ENCODE data around the gene IL31RA.

The IL31RA gene

GRCh38 chr5:55925712-55926111 is 74.6 kb downstream of the IL31RA start:
- no peak overlapping the region for H2AFZ ChIP-seq
- peaks cover 4% of the 10 kb centered on the region for H3K4me1 ChIP-seq
- no peaks in the 10 kb centered on the region for H3K79me2 ChIP-seq
- H3K27me3 ChIP-seq (ENCODE audit: control insufficient read depth, insufficient read depth, low read length), result no peaks in the 10 kb centered on the region
- H3K36me3 ChIP-seq (ENCODE audit: control insufficient read depth, insufficient read depth, low read length), result no peaks in the 10 kb centered on the region
- H3K9me3 ChIP-seq (ENCODE audit: control insufficient read depth, low read length), result no peaks in the 10 kb centered on the region
- H3K27ac ChIP-seq, result no peak overlapping the region
- no peak overlapping the region for H3K4me3 ChIP-seq (ENCODE audit: low read depth, low read length)
- H3K4me2 ChIP-seq (ENCODE audit: low read length), result no peak overlapping the region
- TF ChIP-seq, protein P1, sequence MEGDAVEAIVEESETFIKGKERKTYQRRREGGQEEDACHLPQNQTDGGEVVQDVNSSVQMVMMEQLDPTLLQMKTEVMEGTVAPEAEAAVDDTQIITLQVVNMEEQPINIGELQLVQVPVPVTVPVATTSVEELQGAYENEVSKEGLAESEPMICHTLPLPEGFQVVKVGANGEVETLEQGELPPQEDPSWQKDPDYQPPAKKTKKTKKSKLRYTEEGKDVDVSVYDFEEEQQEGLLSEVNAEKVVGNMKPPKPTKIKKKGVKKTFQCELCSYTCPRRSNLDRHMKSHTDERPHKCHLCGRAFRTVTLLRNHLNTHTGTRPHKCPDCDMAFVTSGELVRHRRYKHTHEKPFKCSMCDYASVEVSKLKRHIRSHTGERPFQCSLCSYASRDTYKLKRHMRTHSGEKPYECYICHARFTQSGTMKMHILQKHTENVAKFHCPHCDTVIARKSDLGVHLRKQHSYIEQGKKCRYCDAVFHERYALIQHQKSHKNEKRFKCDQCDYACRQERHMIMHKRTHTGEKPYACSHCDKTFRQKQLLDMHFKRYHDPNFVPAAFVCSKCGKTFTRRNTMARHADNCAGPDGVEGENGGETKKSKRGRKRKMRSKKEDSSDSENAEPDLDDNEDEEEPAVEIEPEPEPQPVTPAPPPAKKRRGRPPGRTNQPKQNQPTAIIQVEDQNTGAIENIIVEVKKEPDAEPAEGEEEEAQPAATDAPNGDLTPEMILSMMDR (IDR thresholded peaks at IDR 0.05), result no peak
- H3K9ac ChIP-seq, result no peak overlapping the region

DNA sequence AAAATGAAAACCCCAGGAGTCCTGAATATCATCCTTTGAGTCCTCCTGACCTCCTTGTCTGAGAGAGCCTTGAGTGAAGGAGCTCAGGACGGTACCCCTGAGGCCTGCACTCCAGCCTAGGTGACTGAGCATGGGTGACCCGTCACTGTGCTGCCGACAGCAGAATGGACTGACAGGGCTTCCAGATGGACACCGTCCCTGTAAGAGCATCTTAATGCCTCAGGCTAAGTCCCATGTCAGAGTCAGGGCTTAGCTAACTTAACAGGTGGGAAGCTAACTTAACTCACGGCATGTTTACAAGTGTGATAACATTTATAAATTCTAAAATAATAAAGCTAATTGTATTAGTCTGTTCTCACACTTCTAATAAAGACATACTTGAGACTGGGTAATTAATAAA is 75.3 kb downstream of the IL31RA start:
- TF ChIP-seq, protein P1 (IDR thresholded peaks at IDR 0.05), result no peak
- Histone ChIP-seq H3K27me3 (ENCODE audit: control insufficient read depth, insufficient read depth, low read length) (no peaks in the 10 kb centered on the region), H3K27ac (no peak overlapping the region), H3K9me3 (ENCODE audit: control insufficient read depth, low read length) (no peaks in the 10 kb centered on the region), H2AFZ (no peak overlapping the region), H3K79me2 (no peaks in the 10 kb centered on the region), H3K9ac (no peak overlapping the region), H3K4me2 (ENCODE audit: low read length) (no peak overlapping the region), H3K4me3 (ENCODE audit: low read depth, low read length) (no peak overlapping the region), H3K4me1 (peaks cover 4% of the 10 kb centered on the region), H3K36me3 (ENCODE audit: control insufficient read depth, insufficient read depth, low read length) (no peaks in the 10 kb centered on the region)

DNA sequence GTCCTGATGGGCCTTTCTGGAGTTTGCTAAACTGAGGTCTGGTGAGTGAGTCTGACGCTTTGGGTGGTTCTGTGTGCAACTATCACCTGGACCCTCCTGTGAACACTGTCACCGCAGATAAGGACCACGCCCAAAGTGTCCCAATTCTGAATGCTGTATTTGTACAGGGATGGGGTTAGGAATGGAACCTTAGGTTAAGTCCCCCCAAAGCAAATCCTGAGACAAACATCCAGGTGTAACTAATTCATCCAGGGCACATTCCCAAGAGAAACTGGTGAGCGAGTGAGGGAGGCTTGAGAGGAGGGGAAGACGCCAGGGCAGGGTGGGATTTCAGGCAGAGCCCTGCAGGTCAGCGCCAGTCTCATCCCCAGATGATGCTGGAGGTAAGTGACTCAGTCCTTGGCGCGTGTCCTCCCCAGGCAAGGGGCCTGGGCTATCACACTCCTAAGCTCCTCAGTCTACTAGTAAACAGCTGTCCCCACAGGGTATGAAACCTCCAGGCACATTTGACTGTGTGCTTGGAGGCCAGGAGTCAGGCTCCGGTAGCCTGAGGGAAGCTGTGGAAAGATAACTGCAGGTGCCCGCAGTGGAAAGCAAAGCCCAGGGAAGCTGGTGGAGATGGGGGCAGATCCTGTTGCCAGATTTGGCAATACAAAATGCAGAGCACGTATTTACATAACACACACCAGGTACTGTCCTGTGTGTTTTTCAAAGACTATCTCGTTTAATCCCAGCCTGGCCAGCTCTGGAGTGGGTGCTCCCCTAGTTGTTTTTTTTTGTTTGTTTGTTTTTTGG is 76.9 kb downstream of the IL31RA start:
- H3K9me3 ChIP-seq (ENCODE audit: control insufficient read depth, low read length), result no peaks in the 10 kb centered on the region
- no peak overlapping the region for H3K4me2 ChIP-seq (ENCODE audit: low read length)
- no peak overlapping the region for H3K9ac ChIP-seq
- no peak overlapping the region for H3K4me3 ChIP-seq (ENCODE audit: low read depth, low read length)
- no peak overlapping the region for H2AFZ ChIP-seq
- H3K4me1 ChIP-seq, result peaks cover 4% of the 10 kb centered on the region
- H3K27me3 ChIP-seq (ENCODE audit: control insufficient read depth, insufficient read depth, low read length), result no peaks in the 10 kb centered on the region
- H3K27ac ChIP-seq, result no peak overlapping the region
- TF ChIP-seq, protein P1 (IDR thresholded peaks at IDR 0.05), result no peak
- H3K36me3 ChIP-seq (ENCODE audit: control insufficient read depth, insufficient read depth, low read length), result no peaks in the 10 kb centered on the region
- H3K79me2 ChIP-seq, result no peaks in the 10 kb centered on the region

DNA sequence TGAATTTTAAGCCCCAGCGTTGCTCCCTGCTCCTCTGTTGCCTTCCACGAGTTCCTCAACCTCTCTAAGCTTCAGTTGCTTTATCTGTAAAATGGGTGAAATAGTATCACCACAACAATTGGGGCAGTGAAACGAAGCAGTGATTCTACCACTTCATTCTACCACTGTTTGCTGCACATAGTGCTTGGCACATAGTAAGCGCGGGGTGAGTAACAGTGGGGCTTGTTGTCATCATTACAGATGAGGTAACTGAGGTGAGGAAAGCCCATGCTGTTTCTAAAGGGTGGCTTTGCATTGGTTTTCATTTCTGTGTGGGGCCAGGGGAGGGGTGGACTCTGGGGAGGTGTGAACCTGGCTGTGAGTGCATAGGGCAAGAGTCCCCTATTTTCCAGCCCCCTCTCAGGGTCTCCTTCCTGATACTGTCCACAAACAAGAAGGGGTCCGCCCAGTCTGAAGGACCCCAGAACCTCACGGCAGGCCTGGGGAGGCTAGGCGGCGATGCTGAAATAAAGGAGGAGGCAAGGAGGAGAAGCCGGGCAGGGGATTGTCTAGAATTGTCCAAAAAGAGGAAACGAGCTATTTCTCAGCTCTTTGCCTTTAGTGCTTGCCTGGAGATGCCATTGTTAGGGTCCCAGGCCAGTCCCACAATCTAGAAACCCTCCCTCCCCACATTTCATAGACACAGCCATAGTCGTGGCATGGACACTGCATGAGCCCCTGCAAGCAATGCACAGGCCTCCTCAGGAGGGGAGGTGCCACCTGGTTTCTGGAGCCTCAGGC is 78.1 kb downstream of the IL31RA start:
- TF ChIP-seq, protein P1 (IDR thresholded peaks at IDR 0.05), result no peak
- Histone ChIP-seq H3K36me3 (ENCODE audit: control insufficient read depth, insufficient read depth, low read length) (no peaks in the 10 kb centered on the region), H3K4me2 (ENCODE audit: low read length) (no peak overlapping the region), H3K4me1 (peaks cover 4% of the 10 kb centered on the region), H3K4me3 (ENCODE audit: low read depth, low read length) (no peak overlapping the region), H3K9me3 (ENCODE audit: control insufficient read depth, low read length) (no peaks in the 10 kb centered on the region), H3K79me2 (no peaks in the 10 kb centered on the region), H3K27me3 (ENCODE audit: control insufficient read depth, insufficient read depth, low read length) (no peaks in the 10 kb centered on the region), H3K9ac (no peak overlapping the region), H3K27ac (no peak overlapping the region), H2AFZ (no peak overlapping the region)

Measured in parathyroid adenoma (tissue), 2 donors.